Mucosa of rectum (tissue), 2 donors: Measurements from ENCODE around the gene TRPV2.

Experiments
- H3K27ac ChIP-seq, 2 donors: one replicate each; pipeline ENCODE4 v1.7.0; 2013; ENCODE audit warnings: inconsistent platforms in 2 of 2, low read depth in 2 of 2, low read length in 2 of 2
- H3K27me3 ChIP-seq, 2 donors: one replicate each; pipeline ENCODE4 v1.7.0; 2013; ENCODE audit warnings: low read length in 2 of 2; ENCODE audit not compliant: control insufficient read depth in 2 of 2, insufficient read depth in 2 of 2
- H3K36me3 ChIP-seq, 2 donors: one replicate each; pipeline ENCODE4 v1.7.0; 2013; ENCODE audit warnings: low read length in 2 of 2; ENCODE audit not compliant: control insufficient read depth in 2 of 2, insufficient read depth in 2 of 2
- H3K4me1 ChIP-seq, 2 donors: one replicate each; pipeline ENCODE4 v1.7.0; 2013; ENCODE audit warnings: low read length in 2 of 2, mild to moderate bottlenecking in 1 of 2; ENCODE audit not compliant: control insufficient read depth in 2 of 2, insufficient read depth in 2 of 2
- H3K4me3 ChIP-seq, 2 donors: one replicate each; pipeline ENCODE4 v1.7.0; 2013; ENCODE audit warnings: low read length in 2 of 2
- H3K9ac ChIP-seq, 2 donors: one replicate each; pipeline ENCODE4 v1.7.0; 2013; ENCODE audit warnings: low read length in 2 of 2, low read depth in 1 of 2, mild to moderate bottlenecking in 1 of 2
- H3K9me3 ChIP-seq, 2 donors: one replicate each; pipeline ENCODE4 v1.7.0; 2013; ENCODE audit warnings: low read length in 2 of 2; ENCODE audit not compliant: control insufficient read depth in 2 of 2
- donor health status: healthy.
- donor health status: Normal muscosa, but diverticular disease.

Gene TRPV2

GRCh38 chr17:16464303-16465051, 49.1 kb downstream of the TRPV2 start:
- Histone ChIP-seq H3K27me3 (no peaks in the 10 kb centered on the region), H3K36me3 (peaks cover 14 to 16% of the 10 kb centered on the region in 2 donors), H3K9me3 (no peaks in the 10 kb centered on the region), H3K27ac (peak overlapping the region; percentile 98 to 99), H3K4me3 (peak overlapping the region in 1 of 2 donors; percentile 20), H3K9ac (peak overlapping the region; percentile 68 to 83), H3K4me1 (peaks cover 48 to 62% of the 10 kb centered on the region in 2 donors)

DNA sequence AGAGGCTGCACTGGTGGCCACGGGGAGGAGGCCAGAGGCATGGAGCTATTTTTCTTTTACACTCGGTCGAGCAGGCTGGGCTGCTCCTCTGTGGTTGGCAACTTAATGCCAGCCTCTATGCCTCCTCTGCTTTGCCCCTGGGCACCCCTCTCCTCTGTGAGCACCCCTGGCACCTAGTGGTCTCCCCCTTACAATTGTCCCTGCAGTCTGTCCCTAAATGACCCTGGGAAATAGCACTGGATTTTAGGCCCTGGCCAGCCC, 49.6 kb downstream of the TRPV2 start:
- H3K9me3 ChIP-seq = no peaks in the 10 kb centered on the region
- H3K9ac ChIP-seq = peak overlapping the region; percentile 68 to 83
- peaks cover 48 to 66% of the 10 kb centered on the region in 2 donors for H3K4me1 ChIP-seq
- H3K27me3 ChIP-seq = no peaks in the 10 kb centered on the region
- no peak overlapping the region for H3K4me3 ChIP-seq
- H3K27ac ChIP-seq = peak overlapping the region; percentile 98 to 99
- H3K36me3 ChIP-seq = peaks cover 13 to 14% of the 10 kb centered on the region in 2 donors

- H3K4me3 ChIP-seq = peak overlapping the region; percentile 50 to 60
- H3K9ac ChIP-seq = peak overlapping the region; percentile 68 to 83
- peaks cover 8 to 12% of the 10 kb centered on the region in 2 donors for H3K36me3 ChIP-seq
- no peaks in the 10 kb centered on the region for H3K9me3 ChIP-seq
- H3K4me1 ChIP-seq = peaks cover 48 to 70% of the 10 kb centered on the region in 2 donors
- peak overlapping the region; percentile 98 to 99 for H3K27ac ChIP-seq
- H3K27me3 ChIP-seq = no peaks in the 10 kb centered on the region
Observed at GRCh38 chr17:16465861-16466338, 50.5 kb downstream of the TRPV2 start.

- Histone ChIP-seq H3K4me3 (peak overlapping the region; percentile 41 to 50), H3K27me3 (no peaks in the 10 kb centered on the region), H3K27ac (peak overlapping the region; percentile 86 to 99), H3K9ac (peak overlapping the region; percentile 60 to 78), H3K9me3 (no peaks in the 10 kb centered on the region), H3K4me1 (peaks cover 48 to 70% of the 10 kb centered on the region in 2 donors), H3K36me3 (peaks cover 5 to 6% of the 10 kb centered on the region in 2 donors)
Observed at GRCh38 chr17:16466407-16466806, 51.0 kb downstream of the TRPV2 start.

DNA sequence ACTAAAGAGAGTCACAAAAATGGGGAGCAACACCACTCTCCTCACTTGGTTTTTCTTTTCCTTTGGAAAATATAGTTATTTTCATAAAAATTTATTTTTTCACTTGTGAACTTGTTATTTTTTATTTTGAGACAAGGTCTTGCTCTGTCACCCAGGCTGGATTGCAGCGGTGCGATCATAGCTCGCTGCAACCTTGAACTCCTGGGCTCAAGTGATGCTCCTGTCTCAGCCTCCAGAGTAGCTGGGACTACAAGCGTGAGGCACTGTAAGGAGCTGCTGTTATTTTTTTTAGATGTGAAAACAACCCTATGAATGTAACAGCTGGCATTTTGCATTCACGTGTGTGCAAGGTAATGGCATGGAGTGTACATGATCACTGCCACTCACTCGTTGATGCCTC, 51.7 kb downstream of the TRPV2 start:
- peak overlapping the region; percentile 86 to 99 for H3K27ac ChIP-seq
- no peaks in the 10 kb centered on the region for H3K27me3 ChIP-seq
- H3K4me3 ChIP-seq = peak overlapping the region in 1 of 2 donors; percentile 41
- no peaks in the 10 kb centered on the region for H3K9me3 ChIP-seq
- H3K36me3 ChIP-seq = peaks cover under 1 to 3% of the 10 kb centered on the region in 2 donors
- H3K4me1 ChIP-seq = peaks cover 48 to 70% of the 10 kb centered on the region in 2 donors
- H3K9ac ChIP-seq = no peak overlapping the region

DNA sequence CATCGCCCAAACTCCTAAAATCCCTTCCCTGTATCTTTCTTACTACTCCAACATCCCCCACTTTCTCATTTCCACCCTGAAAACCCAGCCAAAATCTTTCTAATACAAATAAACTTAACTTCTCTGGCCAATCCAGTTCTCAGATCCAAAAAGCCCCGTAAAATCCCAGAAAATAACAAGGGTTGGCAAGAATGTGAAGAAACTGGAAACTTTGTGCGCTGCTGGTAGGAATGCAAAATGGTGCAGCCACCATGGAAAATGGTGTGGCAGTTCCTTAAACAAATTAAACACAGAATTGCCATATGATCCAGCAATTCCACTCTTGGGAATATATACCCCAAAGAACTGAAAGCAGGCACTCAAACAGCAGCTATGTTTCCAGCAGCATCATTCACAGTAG, 52.5 kb downstream of the TRPV2 start:
- Histone ChIP-seq H3K27me3 (no peaks in the 10 kb centered on the region), H3K4me1 (peaks cover 43 to 64% of the 10 kb centered on the region in 2 donors), H3K27ac (peak overlapping the region; percentile 86 to 99), H3K9ac (no peak overlapping the region), H3K36me3 (peaks cover 0 to 3% of the 10 kb centered on the region in 2 donors), H3K4me3 (no peak overlapping the region), H3K9me3 (no peaks in the 10 kb centered on the region)

- no peaks in the 10 kb centered on the region for H3K9me3 ChIP-seq
- peaks cover 36 to 57% of the 10 kb centered on the region in 2 donors for H3K4me1 ChIP-seq
- no peak overlapping the region for H3K4me3 ChIP-seq
- no peaks in the 10 kb centered on the region for H3K27me3 ChIP-seq
- peaks cover 0 to 3% of the 10 kb centered on the region in 2 donors for H3K36me3 ChIP-seq
- H3K27ac ChIP-seq = peak overlapping the region; percentile 29 to 99
- H3K9ac ChIP-seq = no peak overlapping the region
Observed at GRCh38 chr17:16468428-16468992, 53.1 kb downstream of the TRPV2 start.

GRCh38 chr17:16470265-16470664, 54.9 kb downstream of the TRPV2 start:
- no peak overlapping the region for H3K9ac ChIP-seq
- H3K36me3 ChIP-seq = peaks cover 0 to 3% of the 10 kb centered on the region in 2 donors
- no peak overlapping the region for H3K4me3 ChIP-seq
- peaks cover 19 to 40% of the 10 kb centered on the region in 2 donors for H3K4me1 ChIP-seq
- no peak overlapping the region for H3K27ac ChIP-seq
- H3K9me3 ChIP-seq = no peaks in the 10 kb centered on the region
- no peaks in the 10 kb centered on the region for H3K27me3 ChIP-seq

DNA sequence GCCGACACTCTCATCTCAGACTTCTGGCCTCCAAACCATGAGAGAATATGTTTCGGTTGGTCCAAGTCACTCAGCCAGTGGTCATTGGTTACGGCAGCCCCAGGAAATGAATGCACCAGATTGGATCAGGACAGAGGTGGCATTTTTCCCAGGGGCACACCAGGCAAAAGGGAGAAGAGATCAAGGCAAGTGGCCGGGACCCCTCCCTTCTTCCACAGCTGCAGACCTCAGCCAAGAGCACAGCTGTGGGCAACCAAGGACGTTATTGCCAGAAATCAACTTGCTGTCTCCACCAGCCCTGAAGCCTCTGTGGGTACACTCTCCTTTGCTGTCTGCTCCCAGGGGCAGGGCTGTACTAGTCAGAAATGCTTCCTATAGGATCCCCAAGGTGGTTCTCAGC, 55.9 kb downstream of the TRPV2 start:
- Histone ChIP-seq H3K27ac (no peak overlapping the region), H3K4me1 (peaks cover 9 to 32% of the 10 kb centered on the region in 2 donors), H3K9ac (no peak overlapping the region)

GRCh38 chr17:16472539-16472938, 57.2 kb downstream of the TRPV2 start:
- Histone ChIP-seq H3K4me1 (peaks cover 3 to 21% of the 10 kb centered on the region in 2 donors), H3K4me3 (no peak overlapping the region), H3K9ac (no peak overlapping the region), H3K27ac (no peak overlapping the region), H3K36me3 (peaks cover 0 to 3% of the 10 kb centered on the region in 2 donors), H3K9me3 (no peaks in the 10 kb centered on the region), H3K27me3 (no peaks in the 10 kb centered on the region)

More for the DNA sequence above, 55.9 kb downstream of the TRPV2 start:
- Histone ChIP-seq H3K36me3 (peaks cover 0 to 3% of the 10 kb centered on the region in 2 donors), H3K4me3 (no peak overlapping the region), H3K27me3 (no peaks in the 10 kb centered on the region), H3K9me3 (no peaks in the 10 kb centered on the region)
